GM20000 (cell line): ENCODE results near the gene LRRC4C.

Experiments
- DNase-seq: peaks from one replicate; pipeline ENCODE4 v3.0.0; 2012; ENCODE audit warnings: low spot score
- TF ChIP-seq, protein P1 (sequence below): IDR thresholded peaks from 2 replicates; pipeline ENCODE4 v1.5.1; 2012; ENCODE audit warnings: mild to moderate bottlenecking, control low read depth; ENCODE audit errors: extremely low read depth, missing control alignments

The LRRC4C gene

DNA sequence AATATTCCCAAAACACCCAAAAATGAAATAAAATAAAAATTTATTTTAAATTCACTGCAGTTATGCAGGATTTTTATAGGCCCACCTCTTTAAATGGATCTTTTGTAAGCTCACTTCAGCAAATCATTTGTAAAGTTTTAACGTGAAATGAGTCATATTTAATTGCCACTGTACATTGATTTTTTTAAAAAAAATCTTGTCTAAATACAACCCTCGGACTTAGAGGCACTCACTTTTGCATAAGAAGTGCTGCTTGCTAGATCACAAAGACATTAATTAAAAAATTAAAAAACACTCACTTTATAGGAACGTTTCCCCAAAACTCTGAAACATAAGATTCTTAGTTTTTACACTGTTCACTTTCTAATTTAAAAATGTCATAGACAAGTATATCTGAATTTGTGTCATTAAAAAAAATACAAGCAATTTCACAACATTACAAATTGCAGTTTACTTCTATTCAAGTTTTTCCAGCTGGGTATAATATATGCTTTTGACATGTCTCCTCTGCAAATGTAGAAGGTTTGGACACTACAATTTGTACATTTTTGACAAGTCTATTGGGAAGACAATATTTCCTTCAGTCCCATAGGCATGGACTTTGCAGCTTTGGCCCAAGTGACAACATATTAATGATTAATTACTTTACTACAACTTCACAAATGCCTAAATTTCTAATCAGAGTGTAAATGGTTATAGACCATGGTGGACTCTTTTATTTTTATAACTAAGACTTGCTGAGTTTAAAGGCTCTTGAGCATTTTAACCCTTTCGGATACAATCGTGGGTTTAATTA is 1088.4 kb downstream of the LRRC4C start:
- TF ChIP-seq, protein P1, sequence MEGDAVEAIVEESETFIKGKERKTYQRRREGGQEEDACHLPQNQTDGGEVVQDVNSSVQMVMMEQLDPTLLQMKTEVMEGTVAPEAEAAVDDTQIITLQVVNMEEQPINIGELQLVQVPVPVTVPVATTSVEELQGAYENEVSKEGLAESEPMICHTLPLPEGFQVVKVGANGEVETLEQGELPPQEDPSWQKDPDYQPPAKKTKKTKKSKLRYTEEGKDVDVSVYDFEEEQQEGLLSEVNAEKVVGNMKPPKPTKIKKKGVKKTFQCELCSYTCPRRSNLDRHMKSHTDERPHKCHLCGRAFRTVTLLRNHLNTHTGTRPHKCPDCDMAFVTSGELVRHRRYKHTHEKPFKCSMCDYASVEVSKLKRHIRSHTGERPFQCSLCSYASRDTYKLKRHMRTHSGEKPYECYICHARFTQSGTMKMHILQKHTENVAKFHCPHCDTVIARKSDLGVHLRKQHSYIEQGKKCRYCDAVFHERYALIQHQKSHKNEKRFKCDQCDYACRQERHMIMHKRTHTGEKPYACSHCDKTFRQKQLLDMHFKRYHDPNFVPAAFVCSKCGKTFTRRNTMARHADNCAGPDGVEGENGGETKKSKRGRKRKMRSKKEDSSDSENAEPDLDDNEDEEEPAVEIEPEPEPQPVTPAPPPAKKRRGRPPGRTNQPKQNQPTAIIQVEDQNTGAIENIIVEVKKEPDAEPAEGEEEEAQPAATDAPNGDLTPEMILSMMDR: no peak
- no peak for DNase-seq

- TF ChIP-seq, protein P1: no peak
- no peak for DNase-seq
Measured at GRCh38 chr11:40360206-40360798, 1099.2 kb downstream of the LRRC4C start.

DNA sequence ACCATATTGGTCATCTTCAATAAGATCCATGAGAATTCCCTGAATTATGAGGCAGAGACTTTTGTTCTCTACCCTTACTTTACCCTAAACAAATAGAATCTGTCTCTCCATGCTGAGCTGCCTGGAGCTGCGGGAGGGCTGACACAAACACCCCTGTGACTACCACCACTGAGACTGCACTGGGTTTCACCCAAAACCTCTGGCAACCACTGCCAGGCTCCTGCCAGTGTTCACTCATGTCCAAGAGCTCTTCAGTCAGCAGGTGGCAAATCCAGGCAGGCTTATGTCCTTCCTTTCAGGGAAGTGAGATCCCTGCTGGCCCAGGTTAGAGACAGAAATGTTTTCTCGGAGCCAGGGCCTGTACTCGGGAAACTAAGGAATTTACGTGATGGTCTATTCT is 1105.3 kb downstream of the LRRC4C start:
- TF ChIP-seq, protein P1: no peak

GRCh38 chr11:40340911-40341310 is 1118.5 kb downstream of the LRRC4C start:
- DNase-seq: no peak
- TF ChIP-seq, protein P1: no peak

More for the DNA sequence above, 1105.3 kb downstream of the LRRC4C start:
- no peak for DNase-seq

DNA sequence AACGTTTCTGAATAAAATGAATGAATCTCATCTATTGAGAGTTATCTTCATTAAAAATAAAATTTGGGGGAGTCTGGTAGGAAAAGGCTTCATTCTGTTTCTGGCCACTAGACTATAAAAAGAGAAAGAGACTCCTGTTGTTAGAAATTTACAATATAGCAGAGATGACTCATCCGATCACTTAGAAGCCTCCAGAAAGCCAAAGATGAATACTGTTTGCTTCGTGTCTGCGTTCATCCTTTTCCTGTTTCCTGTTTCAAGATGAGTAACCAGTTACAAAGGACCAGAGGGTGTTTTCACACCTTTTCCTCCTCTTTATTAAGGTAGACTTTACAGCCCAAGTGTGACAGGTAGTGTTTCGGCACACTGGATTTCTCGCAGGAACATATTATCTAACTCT is 1120.7 kb downstream of the LRRC4C start:
- TF ChIP-seq, protein P1: no peak
- no peak for DNase-seq

GRCh38 chr11:40338062-40338461 is 1121.4 kb downstream of the LRRC4C start:
- no peak for DNase-seq
- TF ChIP-seq, protein P1: no peak

DNA sequence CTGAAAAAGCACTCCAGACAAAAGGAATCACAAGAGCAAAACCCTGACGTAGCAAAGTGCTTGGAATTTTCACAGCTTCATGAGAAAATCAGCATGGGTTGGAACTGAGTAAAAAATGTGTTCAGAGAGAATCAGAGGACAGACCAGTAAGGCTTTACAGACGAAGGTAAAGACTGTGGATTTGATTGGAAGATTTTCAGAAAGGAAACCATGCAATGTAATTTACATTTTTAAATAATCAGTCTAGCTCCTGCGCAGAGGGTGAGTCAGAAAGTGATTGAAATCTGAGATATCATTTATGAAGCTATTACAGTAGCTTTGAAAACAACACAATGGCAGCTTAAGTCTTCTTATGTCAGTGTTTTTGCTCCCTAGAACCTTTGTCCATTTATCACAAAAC is 1122.3 kb downstream of the LRRC4C start:
- TF ChIP-seq, protein P1: no peak
- DNase-seq: no peak
